Epithelial cell of proximal tubule (primary cell): Measurements from ENCODE around the gene TELO2. TPM values are rescaled to one million over a fixed set of nuclear protein-coding genes. Genes with fewer than 3 reads are reported as not detected.
A peak's percentile ranks its signal among the peaks of the same experiment; 100 is the strongest.

Experiments used
- DNase-seq: peaks from one replicate; pipeline ENCODE4 v3.0.0-alpha.2; 2011; ENCODE audit warnings: low read depth
- H3K4me3 ChIP-seq: 2 replicates; pipeline ENCODE4 v1.5.1; 2011; ENCODE audit warnings: low read depth, mild to moderate bottlenecking, low read length
- total RNA-seq: library from RNA; depleted of rRNA; stranded (reverse); fragments of >200 nt; gene quantifications from 2 replicates; pipeline ENCODE4 v1.2.3, GENCODE V29; 2015
- TF ChIP-seq, protein P1 (sequence below): conservative IDR thresholded peaks from 2 replicates; pipeline ENCODE4 v1.5.1; 2012; ENCODE audit warnings: low read depth, mild to moderate bottlenecking, low read length

Gene TELO2
- 33.5 and 45.9 TPM in 2 replicates for total RNA-seq

DNA sequence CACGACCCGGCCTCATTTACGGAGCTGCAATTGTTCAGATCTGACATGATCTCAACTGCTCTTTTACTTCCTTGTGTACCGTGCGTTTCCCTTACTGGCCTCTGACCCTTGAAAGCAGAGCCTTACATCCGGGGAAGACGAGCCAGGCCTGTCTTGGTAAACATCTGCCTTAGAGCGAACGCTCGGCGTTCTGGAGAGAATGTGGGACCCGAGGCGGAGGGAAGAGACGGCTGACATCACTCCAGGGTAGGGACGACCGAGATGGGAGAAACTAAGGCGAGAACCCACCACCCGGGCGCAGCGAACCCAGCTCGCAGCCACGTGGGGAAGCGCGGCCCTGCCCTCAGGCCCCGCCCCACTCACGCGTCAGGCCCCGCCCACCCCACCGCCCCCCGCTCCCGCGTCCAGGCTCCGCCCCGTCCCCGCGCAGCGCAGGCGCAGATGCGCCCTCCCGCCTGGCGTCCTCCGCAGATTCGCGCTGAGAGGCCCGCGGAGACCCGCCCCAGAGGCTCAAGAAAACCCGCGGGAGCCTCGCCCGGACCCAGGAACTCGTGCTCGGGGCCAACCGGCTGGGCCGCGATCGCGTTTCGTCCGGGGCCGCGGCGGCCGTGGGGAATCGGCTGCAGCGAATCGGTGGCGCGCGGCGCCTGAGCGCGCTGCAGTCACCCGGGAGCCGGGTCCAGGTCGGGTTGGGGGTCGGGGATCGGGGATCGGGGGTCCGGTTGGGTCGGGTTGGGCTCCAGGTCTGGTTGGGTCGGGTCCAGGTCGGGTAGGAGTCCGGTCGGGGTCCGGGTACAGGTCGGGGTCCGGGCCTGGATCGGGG lies at the start of gene TELO2:
Gene TELO2 (plus strand): TSS at position 438 of the 823 bp plus-strand sequence. CDS start 922 bp downstream, outside the sequence.
- no peak for DNase-seq

DNA sequence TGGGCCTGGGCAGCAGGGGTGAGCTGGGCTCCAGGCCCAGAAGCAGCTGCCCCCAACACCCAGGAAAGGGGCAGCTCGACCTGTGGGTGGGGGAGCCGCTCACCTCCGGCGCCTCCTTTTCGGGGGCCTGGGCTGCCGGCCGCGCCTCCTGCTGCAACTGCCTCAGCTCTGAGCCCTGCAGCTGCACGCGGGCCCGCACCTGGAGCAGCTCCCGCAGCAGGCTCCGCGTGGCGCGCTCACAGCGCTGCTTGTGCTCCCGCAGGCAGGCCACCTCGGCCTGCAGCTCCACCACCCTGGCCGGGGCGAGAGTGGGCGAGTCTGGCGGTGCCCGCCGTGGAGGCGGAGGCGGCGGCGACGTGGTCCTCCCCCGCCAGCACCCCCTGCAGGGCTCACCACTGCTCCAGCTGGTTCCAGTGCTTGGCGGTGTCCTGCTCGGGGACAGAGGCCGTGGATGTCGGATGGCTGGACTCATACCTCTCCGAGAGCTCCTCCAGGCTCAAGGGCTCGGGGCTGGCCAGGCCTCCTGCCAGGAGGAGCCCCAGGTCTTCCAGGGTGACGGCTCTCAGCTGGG lies 49.7 kb upstream of the TELO2 start:
- TF ChIP-seq, protein P1, sequence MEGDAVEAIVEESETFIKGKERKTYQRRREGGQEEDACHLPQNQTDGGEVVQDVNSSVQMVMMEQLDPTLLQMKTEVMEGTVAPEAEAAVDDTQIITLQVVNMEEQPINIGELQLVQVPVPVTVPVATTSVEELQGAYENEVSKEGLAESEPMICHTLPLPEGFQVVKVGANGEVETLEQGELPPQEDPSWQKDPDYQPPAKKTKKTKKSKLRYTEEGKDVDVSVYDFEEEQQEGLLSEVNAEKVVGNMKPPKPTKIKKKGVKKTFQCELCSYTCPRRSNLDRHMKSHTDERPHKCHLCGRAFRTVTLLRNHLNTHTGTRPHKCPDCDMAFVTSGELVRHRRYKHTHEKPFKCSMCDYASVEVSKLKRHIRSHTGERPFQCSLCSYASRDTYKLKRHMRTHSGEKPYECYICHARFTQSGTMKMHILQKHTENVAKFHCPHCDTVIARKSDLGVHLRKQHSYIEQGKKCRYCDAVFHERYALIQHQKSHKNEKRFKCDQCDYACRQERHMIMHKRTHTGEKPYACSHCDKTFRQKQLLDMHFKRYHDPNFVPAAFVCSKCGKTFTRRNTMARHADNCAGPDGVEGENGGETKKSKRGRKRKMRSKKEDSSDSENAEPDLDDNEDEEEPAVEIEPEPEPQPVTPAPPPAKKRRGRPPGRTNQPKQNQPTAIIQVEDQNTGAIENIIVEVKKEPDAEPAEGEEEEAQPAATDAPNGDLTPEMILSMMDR = no peak
- DNase-seq = no peak
- H3K4me3 ChIP-seq = no peak overlapping the region

More for the DNA sequence above, at the start of gene TELO2:
- peak within 1 kb of the TSS; percentile 89 for H3K4me3 ChIP-seq
- TF ChIP-seq, protein P1 = no peak

DNA sequence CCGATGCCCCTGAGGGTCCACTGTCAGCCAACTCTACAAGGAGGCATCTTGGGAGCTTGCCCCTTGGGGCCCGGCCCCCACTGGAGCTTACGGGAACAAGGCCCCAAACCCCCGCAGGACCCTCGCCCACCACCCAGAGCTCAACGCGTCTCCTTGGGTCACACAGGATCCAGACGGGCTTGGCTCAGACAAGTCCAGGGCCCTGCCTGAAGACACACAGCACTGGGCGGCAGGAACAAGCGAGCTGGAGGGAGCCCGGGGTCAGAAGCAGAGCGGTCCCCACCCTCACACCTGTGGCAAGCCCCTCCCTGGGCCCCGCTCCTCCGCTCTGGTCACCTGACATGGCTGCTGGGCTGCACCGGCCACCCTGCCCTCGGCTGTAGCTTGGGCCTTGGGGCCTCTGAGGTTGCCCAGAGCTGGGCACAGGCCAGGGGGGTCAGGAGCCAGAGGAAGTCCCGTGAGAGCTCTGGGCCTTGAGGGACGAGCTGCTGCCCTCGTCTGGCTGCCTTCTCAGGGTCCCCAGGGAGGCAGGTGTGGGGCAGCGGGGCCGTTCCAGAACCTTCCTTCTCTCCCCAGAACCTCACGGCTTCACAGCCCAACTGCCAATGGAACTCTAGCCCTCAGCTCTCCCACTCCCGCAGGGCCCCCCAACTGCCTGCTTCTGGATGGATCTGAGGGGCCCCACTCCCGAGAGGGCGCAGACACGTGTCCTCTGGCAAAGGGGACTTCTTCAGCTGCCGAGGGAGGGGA lies 49.0 kb upstream of the TELO2 start, which contains the start of gene CCDC154:
Gene CCDC154 (minus strand): TSS at position 577 of the 750 bp plus-strand sequence. CDS start 234 bp downstream, at position 343.
- TF ChIP-seq, protein P1 = no peak
- H3K4me3 ChIP-seq = no peak within 1 kb of the TSS
- DNase-seq = no peak

DNA sequence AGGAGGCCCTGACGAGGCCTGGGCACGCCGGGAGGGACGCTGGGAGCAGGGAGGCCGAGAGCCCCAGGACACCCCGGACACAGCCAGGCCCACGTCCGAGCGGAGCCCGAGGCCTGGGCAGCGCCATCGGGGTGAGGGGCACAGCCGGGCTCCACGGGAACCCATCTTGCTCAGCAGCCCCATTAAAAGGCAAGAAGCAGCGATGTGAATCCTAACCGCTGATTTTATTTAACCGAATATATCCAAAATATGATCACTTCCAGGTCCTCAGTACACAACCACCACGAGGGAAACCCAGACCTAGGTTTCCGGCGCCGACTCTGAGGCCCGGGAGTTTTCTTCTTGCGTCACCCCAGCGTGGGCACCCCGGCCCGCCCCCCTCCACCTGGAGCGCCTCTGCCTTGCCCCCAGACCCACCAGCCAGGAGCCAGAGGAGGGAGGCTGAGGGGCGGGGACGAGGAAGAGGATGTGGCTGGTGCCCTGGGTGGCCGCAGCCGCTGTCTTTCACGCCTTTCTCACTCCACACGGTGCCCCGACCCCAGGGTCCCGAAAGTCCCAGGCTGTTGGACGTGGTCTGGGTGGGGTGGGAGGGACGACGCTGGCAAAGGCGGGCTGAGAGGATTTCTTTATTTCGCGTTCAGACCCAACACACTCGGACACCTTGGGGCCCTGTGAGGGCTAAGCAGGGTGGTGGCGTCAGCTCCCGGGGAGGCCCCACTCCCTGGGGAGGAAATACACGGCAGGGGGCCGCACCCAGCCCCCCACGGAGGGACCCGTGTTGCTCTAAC lies 48.2 kb upstream of the TELO2 start:
- no peak overlapping the region for H3K4me3 ChIP-seq
- TF ChIP-seq, protein P1 = no peak
- DNase-seq = no peak

DNA sequence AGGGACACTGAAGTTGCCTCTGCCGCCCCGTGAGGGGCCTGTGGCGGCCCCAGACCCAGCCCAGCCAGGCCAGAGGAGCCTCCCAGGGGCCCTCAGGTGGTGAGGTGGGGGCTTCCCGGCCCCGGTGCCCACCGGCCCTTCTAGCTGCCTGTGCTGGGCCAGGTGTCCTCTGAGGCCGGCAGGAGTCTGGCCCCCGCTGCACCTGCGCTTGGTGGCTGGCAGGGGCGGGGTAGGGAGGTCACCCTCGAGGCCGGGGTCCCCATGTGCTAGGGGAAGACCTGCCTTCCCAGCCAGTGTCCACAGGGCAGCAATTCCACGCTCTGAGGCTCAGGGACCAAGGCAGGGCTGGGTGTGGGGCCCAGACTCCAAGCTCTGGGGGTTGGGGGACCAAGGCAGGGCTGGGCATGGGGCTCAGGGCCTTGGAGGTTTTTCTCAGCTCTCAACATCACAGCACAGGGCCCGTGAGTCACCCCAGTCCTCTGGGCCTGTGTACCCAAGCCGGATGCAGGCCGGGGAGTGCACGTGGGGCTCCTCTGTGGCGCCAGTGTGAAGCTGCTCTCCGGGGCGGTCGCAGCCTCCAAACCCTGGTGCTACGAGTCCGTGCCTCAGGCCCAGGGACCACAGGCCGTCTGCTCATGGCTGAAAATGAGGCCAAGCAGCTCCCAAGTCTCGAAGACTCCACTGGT lies 47.5 kb upstream of the TELO2 start:
- no peak for DNase-seq
- TF ChIP-seq, protein P1 = no peak
- H3K4me3 ChIP-seq = no peak overlapping the region
